ENCODE data around the gene TBL1X. TPM values are rescaled to one million over a fixed set of nuclear protein-coding genes. Genes with fewer than 3 reads are reported as not detected.
A peak's percentile ranks its signal among the peaks of the same experiment; 100 is the strongest.
"Not testable (repeated sequence)": the region's sequence is repeated elsewhere in the genome, so short reads cannot be mapped to it uniquely, and the experiment has no call there.

Gene TBL1X
- total RNA-seq, 1 donor from 2014 or later = 26.4 TPM

DNA sequence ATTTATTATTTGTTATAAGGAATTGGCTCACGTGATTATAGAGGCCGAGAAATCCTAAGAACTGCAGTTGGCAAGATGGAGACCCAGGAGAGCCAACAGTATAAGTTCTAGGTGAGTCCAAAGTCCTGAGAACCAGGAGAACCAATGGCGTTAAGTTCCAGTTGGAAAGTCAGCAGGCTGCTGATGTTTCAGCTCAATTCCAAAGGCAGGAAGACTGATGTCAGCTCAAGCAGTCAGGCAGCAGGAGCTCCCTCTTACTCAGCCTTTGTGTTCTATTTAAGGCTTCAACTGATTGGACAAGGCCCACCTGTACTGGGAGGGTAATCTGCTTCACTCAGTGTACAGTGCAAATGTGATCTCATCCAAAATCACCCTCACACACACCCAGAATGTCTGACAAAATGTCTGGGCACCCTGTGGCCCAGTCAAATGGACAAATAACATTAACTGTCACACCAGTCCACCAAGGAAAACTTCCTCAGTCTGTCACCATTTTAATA lies 30.8 kb upstream of the TBL1X start:
- H3K4me3 Mint-ChIP-seq (ENCODE audit: unreplicated experiment) = no peak overlapping the region
- no peak overlapping the region for H3K4me2 ChIP-seq (ENCODE audit: low read length)
- H3K4me1 ChIP-seq (ENCODE audit: insufficient read depth, low read length) = no peaks in the 10 kb centered on the region
- no peak overlapping the region for H3K27ac Mint-ChIP-seq (ENCODE audit: unreplicated experiment)
- no peak overlapping the region for H3K4me3 ChIP-seq (ENCODE audit: insufficient read depth, low read depth, low read length)
- no peaks in the 10 kb centered on the region for H3K27me3 ChIP-seq (ENCODE audit: insufficient read depth, low read length)
- H3K9me3 ChIP-seq (ENCODE audit: insufficient read depth, low read depth, low read length) = no peaks in the 10 kb centered on the region
- no peaks in the 10 kb centered on the region for H3K36me3 Mint-ChIP-seq (ENCODE audit: low read depth, unreplicated experiment)
- H3K27ac ChIP-seq (ENCODE audit: low read depth, low read length) = no peak overlapping the region
- DNase-seq (ENCODE audit: low read depth) = peak; percentile 20
- TF ChIP-seq, protein P1, sequence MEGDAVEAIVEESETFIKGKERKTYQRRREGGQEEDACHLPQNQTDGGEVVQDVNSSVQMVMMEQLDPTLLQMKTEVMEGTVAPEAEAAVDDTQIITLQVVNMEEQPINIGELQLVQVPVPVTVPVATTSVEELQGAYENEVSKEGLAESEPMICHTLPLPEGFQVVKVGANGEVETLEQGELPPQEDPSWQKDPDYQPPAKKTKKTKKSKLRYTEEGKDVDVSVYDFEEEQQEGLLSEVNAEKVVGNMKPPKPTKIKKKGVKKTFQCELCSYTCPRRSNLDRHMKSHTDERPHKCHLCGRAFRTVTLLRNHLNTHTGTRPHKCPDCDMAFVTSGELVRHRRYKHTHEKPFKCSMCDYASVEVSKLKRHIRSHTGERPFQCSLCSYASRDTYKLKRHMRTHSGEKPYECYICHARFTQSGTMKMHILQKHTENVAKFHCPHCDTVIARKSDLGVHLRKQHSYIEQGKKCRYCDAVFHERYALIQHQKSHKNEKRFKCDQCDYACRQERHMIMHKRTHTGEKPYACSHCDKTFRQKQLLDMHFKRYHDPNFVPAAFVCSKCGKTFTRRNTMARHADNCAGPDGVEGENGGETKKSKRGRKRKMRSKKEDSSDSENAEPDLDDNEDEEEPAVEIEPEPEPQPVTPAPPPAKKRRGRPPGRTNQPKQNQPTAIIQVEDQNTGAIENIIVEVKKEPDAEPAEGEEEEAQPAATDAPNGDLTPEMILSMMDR (IDR thresholded peaks at IDR 0.05; ENCODE audit: insufficient read depth, low read depth, low read length) = no peak
- no peak for TF ChIP-seq EZH2 (IDR thresholded peaks at IDR 0.05; ENCODE audit: insufficient read depth, low read length)
- H4K20me1 ChIP-seq (ENCODE audit: insufficient read depth, low read length) = no peaks in the 10 kb centered on the region
- no peak overlapping the region for H3K9ac ChIP-seq (ENCODE audit: low read length)
- H2AFZ ChIP-seq (ENCODE audit: low read depth, low read length) = no peak overlapping the region
- H3K79me2 ChIP-seq (ENCODE audit: insufficient read depth, low read length) = no peaks in the 10 kb centered on the region
- no peak for FAIRE-seq
- H3K9me3 Mint-ChIP-seq (ENCODE audit: unreplicated experiment) = no peaks in the 10 kb centered on the region
- no peaks in the 10 kb centered on the region for H3K36me3 ChIP-seq (ENCODE audit: insufficient read depth, low read length)
- no peaks in the 10 kb centered on the region for H3K27me3 Mint-ChIP-seq (ENCODE audit: low read depth, unreplicated experiment)
- no peaks in the 10 kb centered on the region for H3K4me1 Mint-ChIP-seq (ENCODE audit: low read depth, unreplicated experiment)

DNA sequence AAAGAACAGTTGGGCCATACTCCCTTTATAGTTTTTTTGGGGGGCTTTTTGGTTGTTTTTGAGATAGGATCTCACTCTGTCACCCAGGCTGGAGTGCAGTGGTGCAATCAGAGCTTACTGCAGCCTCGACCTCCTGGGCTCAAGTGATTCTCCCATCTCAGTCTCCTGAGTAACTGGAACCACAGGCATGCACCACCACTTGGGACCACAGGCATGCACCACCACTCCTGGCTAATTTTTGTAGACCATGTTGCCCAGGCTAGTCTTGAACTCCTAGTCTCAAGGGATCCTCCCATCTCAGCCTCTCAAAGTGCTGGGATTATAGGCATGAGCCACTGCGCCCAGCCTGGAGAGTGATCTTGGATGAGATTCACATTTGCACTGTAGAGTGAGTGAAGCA lies 29.8 kb upstream of the TBL1X start:
- not testable (repeated sequence) for FAIRE-seq; H3K79me2 ChIP-seq (ENCODE audit: insufficient read depth, low read length); H3K36me3 ChIP-seq (ENCODE audit: insufficient read depth, low read length); H3K27me3 Mint-ChIP-seq (ENCODE audit: low read depth, unreplicated experiment); H3K36me3 Mint-ChIP-seq (ENCODE audit: low read depth, unreplicated experiment); H3K4me1 ChIP-seq (ENCODE audit: insufficient read depth, low read length); H3K27ac ChIP-seq (ENCODE audit: low read depth, low read length); H3K9ac ChIP-seq (ENCODE audit: low read length); H3K9me3 ChIP-seq (ENCODE audit: insufficient read depth, low read depth, low read length); H3K4me3 ChIP-seq (ENCODE audit: insufficient read depth, low read depth, low read length); H2AFZ ChIP-seq (ENCODE audit: low read depth, low read length); H3K4me3 Mint-ChIP-seq (ENCODE audit: unreplicated experiment); H3K27ac Mint-ChIP-seq (ENCODE audit: unreplicated experiment); H3K27me3 ChIP-seq (ENCODE audit: insufficient read depth, low read length); H3K4me1 Mint-ChIP-seq (ENCODE audit: low read depth, unreplicated experiment); H3K9me3 Mint-ChIP-seq (ENCODE audit: unreplicated experiment); H4K20me1 ChIP-seq (ENCODE audit: insufficient read depth, low read length); H3K4me2 ChIP-seq (ENCODE audit: low read length)
- DNase-seq (ENCODE audit: low read depth) = peak; percentile 33

DNA sequence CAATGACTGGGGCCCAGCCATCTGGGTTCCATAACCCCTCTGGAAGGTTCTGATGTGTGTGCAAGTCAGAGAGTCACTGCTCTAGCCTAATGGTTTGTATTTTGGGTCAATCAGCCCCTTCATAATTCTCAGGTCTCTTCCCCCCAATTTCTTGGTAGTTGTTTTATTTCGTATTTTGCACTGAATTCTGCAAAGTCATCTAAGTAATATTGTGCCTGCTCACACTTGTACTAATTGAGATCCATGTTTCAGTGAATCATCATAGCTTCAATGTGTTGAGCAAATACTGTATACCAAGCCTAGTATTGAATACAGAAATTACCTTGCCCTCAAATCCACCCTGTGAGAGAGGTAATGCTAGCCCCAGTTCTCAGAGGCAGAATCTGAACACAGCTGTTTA lies 28.0 kb upstream of the TBL1X start:
- no peaks in the 10 kb centered on the region for H3K4me1 Mint-ChIP-seq (ENCODE audit: low read depth, unreplicated experiment)
- no peaks in the 10 kb centered on the region for H4K20me1 ChIP-seq (ENCODE audit: insufficient read depth, low read length)
- H3K27ac Mint-ChIP-seq (ENCODE audit: unreplicated experiment) = no peak overlapping the region
- H3K4me3 ChIP-seq (ENCODE audit: insufficient read depth, low read depth, low read length) = no peak overlapping the region
- no peak overlapping the region for H3K4me3 Mint-ChIP-seq (ENCODE audit: unreplicated experiment)
- no peaks in the 10 kb centered on the region for H3K4me1 ChIP-seq (ENCODE audit: insufficient read depth, low read length)
- H3K4me2 ChIP-seq (ENCODE audit: low read length) = no peak overlapping the region
- DNase-seq (ENCODE audit: low read depth) = no peak
- TF ChIP-seq, protein P1 (IDR thresholded peaks at IDR 0.05; ENCODE audit: insufficient read depth, low read depth, low read length) = no peak
- TF ChIP-seq EZH2 (IDR thresholded peaks at IDR 0.05; ENCODE audit: insufficient read depth, low read length) = no peak
- H3K36me3 Mint-ChIP-seq (ENCODE audit: low read depth, unreplicated experiment) = no peaks in the 10 kb centered on the region
- H2AFZ ChIP-seq (ENCODE audit: low read depth, low read length) = no peak overlapping the region
- no peaks in the 10 kb centered on the region for H3K79me2 ChIP-seq (ENCODE audit: insufficient read depth, low read length)
- FAIRE-seq = no peak
- no peaks in the 10 kb centered on the region for H3K36me3 ChIP-seq (ENCODE audit: insufficient read depth, low read length)
- H3K9ac ChIP-seq (ENCODE audit: low read length) = no peak overlapping the region
- no peaks in the 10 kb centered on the region for H3K9me3 Mint-ChIP-seq (ENCODE audit: unreplicated experiment)
- H3K27me3 ChIP-seq (ENCODE audit: insufficient read depth, low read length) = no peaks in the 10 kb centered on the region
- no peaks in the 10 kb centered on the region for H3K27me3 Mint-ChIP-seq (ENCODE audit: low read depth, unreplicated experiment)
- no peaks in the 10 kb centered on the region for H3K9me3 ChIP-seq (ENCODE audit: insufficient read depth, low read depth, low read length)
- H3K27ac ChIP-seq (ENCODE audit: low read depth, low read length) = no peak overlapping the region

All from astrocyte (in vitro differentiated cells and primary cell).